GM23338 (cell line): Measurements from ENCODE around the gene LCN12. TPM values are rescaled to one million over a fixed set of nuclear protein-coding genes. Genes with fewer than 3 reads are reported as not detected.

Experiments
- ATAC-seq: fragments of 200-7000 bp; cut with Tn5 transposase; 3 replicates; pipeline ENCODE4 v1.9.1; 2020
- DNase-seq: peaks from one replicate; pipeline ENCODE4 v3.0.0-alpha.2; 2015; ENCODE audit warnings: low spot score
- H2AFZ ChIP-seq: fragments of 200-600 bp; sonication (generic); 2 replicates; pipeline ENCODE4 v1.8.0; 2016; ENCODE audit warnings: antibody characterized with exemption, mild to moderate bottlenecking, moderate library complexity
- H3F3A ChIP-seq: fragments of 200-600 bp; sonication (generic); replicated peaks from 2 replicates; pipeline ENCODE4 v1.8.0; 2017; ENCODE audit warnings: antibody characterized with exemption, mixed run types, low read depth
- H3K27ac ChIP-seq: fragments of 200-600 bp; sonication (generic); 2 replicates; pipeline ENCODE4 v1.6.1; 2016; ENCODE audit warnings: low read depth
- H3K27me3 ChIP-seq: fragments of 200-600 bp; sonication (generic); 2 replicates; pipeline ENCODE4 v1.8.0; 2016; ENCODE audit warnings: mild to moderate bottlenecking, mixed run types, moderate library complexity; ENCODE audit not compliant: insufficient read depth
- H3K36me3 ChIP-seq: fragments of 200-600 bp; sonication (generic); 2 replicates; pipeline ENCODE4 v1.8.0; 2016; ENCODE audit warnings: mild to moderate bottlenecking; ENCODE audit not compliant: insufficient read depth
- H3K4me1 ChIP-seq: fragments of 200-600 bp; sonication (generic); 2 replicates; pipeline ENCODE4 v1.8.0; 2016; ENCODE audit warnings: mild to moderate bottlenecking, moderate library complexity; ENCODE audit not compliant: insufficient read depth
- H3K4me2 ChIP-seq: fragments of 200-600 bp; sonication (generic); 2 replicates; pipeline ENCODE4 v1.7.1; 2017; ENCODE audit warnings: mixed run types
- H3K4me3 ChIP-seq: fragments of 200-600 bp; sonication (generic); 2 replicates; pipeline ENCODE4 v1.6.1; 2016; ENCODE audit warnings: mixed run types
- H3K79me2 ChIP-seq: fragments of 200-600 bp; sonication (generic); replicated peaks from 2 replicates; pipeline ENCODE4 v1.8.0; 2017; ENCODE audit warnings: mild to moderate bottlenecking; ENCODE audit not compliant: insufficient read depth
- H3K9me2 ChIP-seq: fragments of 200-600 bp; sonication (generic); 2 replicates; pipeline ENCODE4 v1.8.0; 2017; ENCODE audit not compliant: insufficient read depth
- H4K20me1 ChIP-seq: fragments of 200-600 bp; sonication (generic); replicated peaks from 2 replicates; pipeline ENCODE4 v1.8.0; 2017; ENCODE audit warnings: mild to moderate bottlenecking; ENCODE audit not compliant: insufficient read depth
- H3K27ac Mint-ChIP-seq: 2 replicates; pipeline ENCODE4 v1.8.0; 2020; ENCODE audit warnings: inconsistent platforms, mild to moderate bottlenecking, moderate library complexity, mixed read lengths
- H3K27me3 Mint-ChIP-seq: 3 replicates; pipeline ENCODE4 v1.8.0; 2022; ENCODE audit warnings: low read depth, mild to moderate bottlenecking, moderate library complexity, mixed read lengths, inconsistent platforms; ENCODE audit not compliant: insufficient read depth, poor library complexity
- H3K36me3 Mint-ChIP-seq: 3 replicates; pipeline ENCODE4 v1.8.0; 2021; ENCODE audit warnings: low read depth, mild to moderate bottlenecking, inconsistent platforms, moderate library complexity, mixed read lengths
- H3K4me1 Mint-ChIP-seq: 3 replicates; pipeline ENCODE4 v1.8.0; 2020; ENCODE audit warnings: mild to moderate bottlenecking, inconsistent platforms, mixed read lengths
- H3K4me3 Mint-ChIP-seq: 3 replicates; pipeline ENCODE4 v1.8.0; 2021; ENCODE audit warnings: moderate library complexity, mild to moderate bottlenecking, inconsistent platforms, mixed read lengths
- H3K9me3 Mint-ChIP-seq: 3 replicates; pipeline ENCODE4 v1.8.0; 2020; ENCODE audit warnings: moderate library complexity, mild to moderate bottlenecking, inconsistent platforms, mixed read lengths
- ETS1 ChIP-seq: IDR thresholded peaks from 2 replicates; pipeline ENCODE4 v1.6.1; 2016; ENCODE audit warnings: antibody characterized with exemption
- EZH2phosphoT487 ChIP-seq: fragments of 200-600 bp; sonication (generic); IDR thresholded peaks from one replicate; pipeline ENCODE4 v1.8.1; 2018; ENCODE audit warnings: antibody characterized with exemption; ENCODE audit not compliant: unreplicated experiment
- JUNB ChIP-seq: IDR thresholded peaks from one replicate; pipeline ENCODE4 v1.6.1; 2016; ENCODE audit warnings: antibody characterized with exemption; ENCODE audit not compliant: unreplicated experiment
- NANOG ChIP-seq: IDR thresholded peaks from 2 replicates; pipeline ENCODE4 v1.6.1; 2016; ENCODE audit warnings: antibody characterized with exemption, borderline replicate concordance
- POLR2AphosphoS5 ChIP-seq: IDR thresholded peaks from 2 replicates; pipeline ENCODE4 v1.6.1; 2016; ENCODE audit warnings: antibody characterized with exemption, low read depth
- STAT1 ChIP-seq: IDR thresholded peaks from one replicate; pipeline ENCODE4 v1.6.1; 2016; ENCODE audit warnings: antibody characterized with exemption; ENCODE audit not compliant: unreplicated experiment
- ZNF114 ChIP-seq: fragments of 250-450 bp; sonication (Bioruptor Pico); IDR thresholded peaks from 2 replicates; pipeline ENCODE4 v1.5.0; 2020; ENCODE audit warnings: mild to moderate bottlenecking, moderate library complexity
- ZNF331 ChIP-seq: fragments of 250-450 bp; sonication (Bioruptor Pico); IDR thresholded peaks from 2 replicates; pipeline ENCODE4 v1.5.0; 2020; ENCODE audit warnings: low read depth, mild to moderate bottlenecking, moderate library complexity
- polyA plus RNA-seq: library from polyadenylated mRNA; unstranded; fragments of >200 nt; fragmentation: Nextera tagmentation; extraction: Ambion mirVana; gene quantifications from 2 replicates; pipeline ENCODE4 v1.2.1, GENCODE V29; 2016
- total RNA-seq: library from RNA; depleted of rRNA; stranded (reverse); fragments of >200 nt; shearing (Covaris generic); gene quantifications from 2 replicates; pipeline ENCODE4 v1.2.3, GENCODE V29; 2014
- TF ChIP-seq, protein P1 (sequence below), 2 experiments: fragments of 200-600 bp in 1 of 2; sonication (generic) in 1 of 2; conservative IDR thresholded peaks; 2 replicates each; pipeline versions ENCODE4 v1.5.1 to v1.6.1; 2016 to 2017; ENCODE audit warnings: antibody characterized with exemption in 2 of 2, low read depth in 2 of 2, mild to moderate bottlenecking in 2 of 2, moderate library complexity in 1 of 2

The LCN12 gene
- total and polyA plus RNA-seq, 2 experiments from 2014 or later: 0.39 to 0.69 TPM

DNA sequence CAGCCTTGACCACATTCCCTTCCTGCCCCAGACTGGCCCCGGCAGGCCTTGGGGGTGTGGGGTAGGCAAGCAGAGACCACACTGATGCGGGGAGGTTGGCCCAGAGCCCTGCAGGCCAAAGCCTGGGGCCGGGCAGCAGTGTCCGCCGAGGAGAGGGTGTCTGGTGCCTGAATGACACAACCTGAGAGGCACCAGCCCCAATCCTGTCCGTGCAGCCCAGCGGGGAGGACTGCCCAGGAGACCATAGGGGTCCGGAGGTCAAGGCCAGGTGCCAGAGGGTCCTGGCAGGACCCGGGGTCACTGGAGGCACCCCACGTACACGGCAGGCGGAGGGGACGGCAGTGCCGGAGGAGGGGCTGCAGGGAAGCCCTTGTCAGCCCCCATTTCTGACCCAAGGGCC lies 19.7 kb downstream of the LCN12 start (continued):
- TF ChIP-seq ETS1 (no peak), POLR2AphosphoS5 (no peak), JUNB (no peak), STAT1 (no peak), ZNF114 (CRISPR knock-in tag) (no peak), ZNF331 (no peak), NANOG (no peak)
- TF ChIP-seq, protein P1, sequence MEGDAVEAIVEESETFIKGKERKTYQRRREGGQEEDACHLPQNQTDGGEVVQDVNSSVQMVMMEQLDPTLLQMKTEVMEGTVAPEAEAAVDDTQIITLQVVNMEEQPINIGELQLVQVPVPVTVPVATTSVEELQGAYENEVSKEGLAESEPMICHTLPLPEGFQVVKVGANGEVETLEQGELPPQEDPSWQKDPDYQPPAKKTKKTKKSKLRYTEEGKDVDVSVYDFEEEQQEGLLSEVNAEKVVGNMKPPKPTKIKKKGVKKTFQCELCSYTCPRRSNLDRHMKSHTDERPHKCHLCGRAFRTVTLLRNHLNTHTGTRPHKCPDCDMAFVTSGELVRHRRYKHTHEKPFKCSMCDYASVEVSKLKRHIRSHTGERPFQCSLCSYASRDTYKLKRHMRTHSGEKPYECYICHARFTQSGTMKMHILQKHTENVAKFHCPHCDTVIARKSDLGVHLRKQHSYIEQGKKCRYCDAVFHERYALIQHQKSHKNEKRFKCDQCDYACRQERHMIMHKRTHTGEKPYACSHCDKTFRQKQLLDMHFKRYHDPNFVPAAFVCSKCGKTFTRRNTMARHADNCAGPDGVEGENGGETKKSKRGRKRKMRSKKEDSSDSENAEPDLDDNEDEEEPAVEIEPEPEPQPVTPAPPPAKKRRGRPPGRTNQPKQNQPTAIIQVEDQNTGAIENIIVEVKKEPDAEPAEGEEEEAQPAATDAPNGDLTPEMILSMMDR (conservative IDR thresholded peaks at IDR 0.05; ENCODE audit: low read depth in 2 of 2): no peak

- Histone ChIP-seq H4K20me1 (no peaks in the 10 kb centered on the region), H3K27me3 (no peaks in the 10 kb centered on the region), H3K36me3 (no peaks in the 10 kb centered on the region), H3K27ac (no peak overlapping the region), H3F3A (no peaks in the 10 kb centered on the region), H3K79me2 (no peaks in the 10 kb centered on the region), H3K4me3 (no peak overlapping the region), H3K4me2 (no peak overlapping the region), H3K4me1 (no peaks in the 10 kb centered on the region), H2AFZ (no peak overlapping the region), H3K9me2 (no peaks in the 10 kb centered on the region)
- DNase-seq (no peak), ATAC-seq (no peak)
- TF ChIP-seq ZNF331 (no peak), EZH2phosphoT487 (no peak), JUNB (no peak), ETS1 (no peak), POLR2AphosphoS5 (no peak), ZNF114 (CRISPR knock-in tag) (no peak)
- H3K36me3 Mint-ChIP-seq: no peaks in the 10 kb centered on the region
- peaks cover 6% of the 10 kb centered on the region for H3K27me3 Mint-ChIP-seq
- H3K27ac Mint-ChIP-seq: no peak overlapping the region
- peaks cover under 1% of the 10 kb centered on the region; the same call in 1 of the 3 replicates for H3K4me1 Mint-ChIP-seq
- no peak overlapping the region for H3K4me3 Mint-ChIP-seq
- no peaks in the 10 kb centered on the region for H3K9me3 Mint-ChIP-seq
Observed at GRCh38 chr9:136972335-136972734, 20.3 kb downstream of the LCN12 start.

DNA sequence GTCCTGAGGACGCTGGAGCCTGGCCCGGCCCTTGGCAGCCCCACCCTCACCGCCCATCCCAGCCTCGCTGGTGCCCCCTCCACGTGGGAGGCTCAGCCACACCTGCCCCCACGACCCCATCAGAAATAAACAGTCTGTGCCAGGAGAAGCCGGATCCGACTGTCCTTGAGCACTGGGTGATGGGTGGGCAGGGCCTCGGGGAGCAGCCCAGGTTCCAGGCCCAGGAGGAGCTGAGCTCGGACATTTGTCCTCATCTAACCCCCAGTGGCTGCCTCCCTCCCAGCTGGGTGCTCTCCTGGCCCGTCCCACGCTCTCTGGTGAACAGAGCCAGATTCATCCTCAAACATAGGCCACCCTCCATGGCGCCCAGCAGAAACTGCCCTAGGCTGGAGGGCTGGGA lies 20.7 kb downstream of the LCN12 start:
- peaks cover 2% of the 10 kb centered on the region; the same call in 1 of the 3 replicates for H3K4me1 Mint-ChIP-seq
- Histone ChIP-seq H3K4me1 (no peaks in the 10 kb centered on the region), H3K27ac (no peak overlapping the region), H4K20me1 (no peaks in the 10 kb centered on the region), H3F3A (no peaks in the 10 kb centered on the region), H3K79me2 (no peaks in the 10 kb centered on the region), H3K4me2 (no peak overlapping the region), H3K36me3 (no peaks in the 10 kb centered on the region), H3K27me3 (no peaks in the 10 kb centered on the region), H2AFZ (no peak overlapping the region), H3K9me2 (no peaks in the 10 kb centered on the region), H3K4me3 (no peak overlapping the region)
- H3K27ac Mint-ChIP-seq: no peak overlapping the region
- H3K27me3 Mint-ChIP-seq: peaks cover 7% of the 10 kb centered on the region
- H3K36me3 Mint-ChIP-seq: no peaks in the 10 kb centered on the region
- H3K9me3 Mint-ChIP-seq: no peaks in the 10 kb centered on the region
- DNase-seq: no peak
- no peak for ATAC-seq
- H3K4me3 Mint-ChIP-seq: no peak overlapping the region
- TF ChIP-seq ZNF331 (no peak), ETS1 (no peak)
